Uterus (tissue), 2 donors: ENCODE results near the gene COX7B2.

Experiments used
- POLR2A ChIP-seq, 2 donors: fragments of 450-650 bp; IDR thresholded peaks; one replicate each; pipeline ENCODE4 v1.6.1; 2016; ENCODE audit warnings: antibody characterized with exemption in 2 of 2, mild to moderate bottlenecking in 1 of 2, moderate library complexity in 1 of 2
- TF ChIP-seq, protein P1 (sequence below), 4 experiments: fragments of 200-600 bp in 2 of 4; fragments of 450-650 bp in 2 of 4; sonication (generic) in 2 of 4; IDR thresholded peaks; one replicate each; pipeline ENCODE4 v1.5.1; 2016 to 2019; ENCODE audit warnings: antibody characterized with exemption in 4 of 4, mild to moderate bottlenecking in 2 of 4, moderate library complexity in 1 of 4

DNA sequence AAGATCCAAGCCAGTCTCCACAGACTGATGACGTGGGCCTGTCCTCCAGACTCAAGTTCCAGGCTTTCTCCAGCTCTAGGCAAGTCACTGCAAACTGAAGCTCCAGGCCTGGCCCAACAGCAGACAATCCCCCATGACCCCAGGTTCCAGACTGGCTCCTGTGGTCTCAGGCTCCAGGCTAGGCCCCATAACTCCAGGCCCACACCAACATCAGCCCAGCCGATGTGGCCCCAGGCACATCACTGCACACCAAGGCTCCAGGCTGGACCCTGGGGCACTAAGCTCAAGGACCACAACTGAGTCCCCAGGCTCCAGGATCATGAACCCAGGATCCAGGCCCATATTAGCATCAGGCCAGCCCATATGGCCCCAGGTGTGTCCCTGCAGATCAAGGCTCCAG, 143.6 kb downstream of the COX7B2 start:
- TF ChIP-seq, protein P1, sequence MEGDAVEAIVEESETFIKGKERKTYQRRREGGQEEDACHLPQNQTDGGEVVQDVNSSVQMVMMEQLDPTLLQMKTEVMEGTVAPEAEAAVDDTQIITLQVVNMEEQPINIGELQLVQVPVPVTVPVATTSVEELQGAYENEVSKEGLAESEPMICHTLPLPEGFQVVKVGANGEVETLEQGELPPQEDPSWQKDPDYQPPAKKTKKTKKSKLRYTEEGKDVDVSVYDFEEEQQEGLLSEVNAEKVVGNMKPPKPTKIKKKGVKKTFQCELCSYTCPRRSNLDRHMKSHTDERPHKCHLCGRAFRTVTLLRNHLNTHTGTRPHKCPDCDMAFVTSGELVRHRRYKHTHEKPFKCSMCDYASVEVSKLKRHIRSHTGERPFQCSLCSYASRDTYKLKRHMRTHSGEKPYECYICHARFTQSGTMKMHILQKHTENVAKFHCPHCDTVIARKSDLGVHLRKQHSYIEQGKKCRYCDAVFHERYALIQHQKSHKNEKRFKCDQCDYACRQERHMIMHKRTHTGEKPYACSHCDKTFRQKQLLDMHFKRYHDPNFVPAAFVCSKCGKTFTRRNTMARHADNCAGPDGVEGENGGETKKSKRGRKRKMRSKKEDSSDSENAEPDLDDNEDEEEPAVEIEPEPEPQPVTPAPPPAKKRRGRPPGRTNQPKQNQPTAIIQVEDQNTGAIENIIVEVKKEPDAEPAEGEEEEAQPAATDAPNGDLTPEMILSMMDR (IDR thresholded peaks at IDR 0.05): no peak
- no peak for TF ChIP-seq POLR2A (IDR thresholded peaks at IDR 0.05)
